Ammon's horn (tissue), 1 donor: ENCODE data around the gene HSPB8.
A peak's percentile ranks its signal among the peaks of the same experiment; 100 is the strongest.

Experiments used
- DNase-seq: peaks from one replicate; pipeline ENCODE4 v3.0.0-alpha.2; 2016; ENCODE audit warnings: low spot score

Gene HSPB8, protein sequence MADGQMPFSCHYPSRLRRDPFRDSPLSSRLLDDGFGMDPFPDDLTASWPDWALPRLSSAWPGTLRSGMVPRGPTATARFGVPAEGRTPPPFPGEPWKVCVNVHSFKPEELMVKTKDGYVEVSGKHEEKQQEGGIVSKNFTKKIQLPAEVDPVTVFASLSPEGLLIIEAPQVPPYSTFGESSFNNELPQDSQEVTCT

GRCh38 chr12:119178544-119179334 lies at the start of gene HSPB8:
Gene HSPB8 (plus strand): TSS chr12:119178931. CDS start chr12:119179313, 382 bp downstream.
- DNase-seq = peak; percentile 72

DNA sequence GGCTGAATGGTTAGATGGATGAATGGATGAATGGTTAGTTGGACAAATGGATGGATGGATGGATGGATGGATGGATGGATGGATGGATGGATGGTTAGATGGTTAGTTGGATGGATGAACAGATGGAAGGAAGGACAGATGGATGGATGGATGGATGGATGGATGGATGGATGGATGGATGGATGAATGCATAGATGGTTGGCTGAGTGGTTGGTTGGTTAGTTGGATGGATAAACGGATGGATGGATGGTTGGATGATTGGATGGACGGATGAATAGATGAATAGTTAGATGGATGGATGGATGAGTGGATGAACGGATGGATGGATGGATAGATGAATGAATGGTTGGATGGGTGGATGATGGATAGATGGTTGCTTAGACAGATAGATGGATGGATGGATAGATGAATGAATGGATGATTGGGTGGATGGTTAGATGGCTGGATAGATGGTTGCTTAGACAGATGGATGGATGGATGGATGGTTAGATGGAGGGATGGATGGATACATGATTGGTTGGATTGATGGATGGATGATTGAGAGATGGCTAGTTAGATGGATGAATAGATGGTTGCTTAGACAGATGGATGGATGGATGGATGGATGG lies 48.8 kb upstream of the HSPB8 start:
- DNase-seq = no peak

DNA sequence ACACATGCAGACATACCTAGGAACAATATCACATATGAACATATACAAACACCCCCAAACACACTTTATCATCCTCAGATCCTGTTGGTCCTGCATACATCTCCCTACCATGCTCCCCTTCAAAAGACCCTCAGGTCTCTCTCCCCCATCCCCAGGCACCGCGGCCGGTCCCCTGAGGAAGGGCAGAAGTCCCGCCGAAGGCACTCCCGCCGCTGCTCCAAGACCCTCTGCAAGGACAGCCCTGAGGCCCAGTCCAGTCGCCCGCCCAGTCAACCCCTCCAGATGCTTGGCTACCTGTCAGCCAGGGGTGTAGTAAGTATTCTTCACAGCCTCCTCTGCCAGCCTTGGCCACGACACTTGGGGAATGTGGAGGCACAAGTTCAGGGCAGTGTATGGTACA lies 48.2 kb upstream of the HSPB8 start:
- DNase-seq = no peak

DNA sequence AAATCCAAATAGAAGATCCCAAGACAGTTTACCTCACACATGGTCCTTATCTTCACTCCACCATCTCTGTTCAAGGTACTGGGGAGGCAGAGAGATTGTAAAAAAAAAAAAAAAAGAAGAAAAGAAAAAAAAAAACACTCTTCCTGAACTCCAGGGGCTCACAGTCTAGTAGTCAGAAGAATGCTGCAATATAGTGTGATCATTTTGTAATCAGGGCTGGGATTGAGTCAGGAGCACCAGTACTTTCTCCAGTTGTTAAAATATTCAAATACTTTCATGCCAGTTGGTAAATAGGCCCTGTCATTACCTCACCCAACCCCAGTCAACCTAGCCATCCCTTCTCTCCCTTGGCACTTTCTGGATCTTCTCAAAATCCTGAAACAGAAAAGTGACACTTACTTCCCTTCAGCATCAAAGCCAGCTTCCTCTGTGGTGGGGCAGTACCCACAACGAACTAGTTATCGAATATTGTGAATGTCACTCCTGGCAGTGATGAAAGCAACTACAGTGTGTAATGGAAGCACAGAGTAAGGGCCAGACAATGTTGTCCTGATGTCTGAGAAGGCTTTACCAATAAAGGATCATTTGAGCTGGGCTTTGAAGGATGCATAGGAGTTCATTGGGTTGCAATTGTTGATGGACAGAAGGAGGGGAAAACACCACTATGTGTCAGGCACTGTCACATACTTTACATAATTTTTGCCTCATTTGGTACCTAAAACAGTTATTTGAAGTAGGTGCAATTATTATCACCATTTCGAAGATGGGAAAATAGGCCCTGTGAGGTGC lies 44.3 kb upstream of the HSPB8 start:
- no peak for DNase-seq

DNA sequence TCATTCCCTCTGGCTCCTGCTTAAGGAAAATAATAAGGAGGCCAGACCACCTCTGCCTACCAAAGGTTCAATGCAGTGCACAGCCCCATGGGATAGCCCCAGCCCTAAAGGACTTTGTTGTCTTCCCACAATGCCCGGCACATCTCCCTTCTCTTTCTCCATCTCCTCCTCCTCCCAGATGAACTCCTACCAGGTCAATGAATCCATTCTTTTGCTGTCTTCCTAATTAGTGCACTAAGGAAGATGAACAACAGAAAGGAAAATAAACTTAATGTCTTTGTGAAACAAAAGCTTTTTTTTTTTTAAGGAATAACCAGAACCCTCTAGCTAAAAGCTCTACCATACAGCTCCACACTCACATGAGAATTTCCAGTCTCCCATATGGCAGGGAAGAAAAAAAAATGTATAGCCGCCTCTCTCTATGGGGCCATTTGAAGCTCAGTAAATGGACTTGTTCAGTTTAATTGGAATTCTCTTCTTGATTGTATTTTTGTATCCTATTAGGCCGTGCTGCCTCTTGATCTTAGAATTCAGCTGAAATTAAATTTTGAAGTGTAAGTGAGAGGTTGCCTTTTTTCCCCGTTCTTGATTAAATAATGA lies 41.8 kb upstream of the HSPB8 start:
- no peak for DNase-seq

GRCh38 chr12:119139448-119139847 lies 39.3 kb upstream of the HSPB8 start:
- DNase-seq = no peak

- DNase-seq = no peak
These were observed 33.4 kb upstream of the HSPB8 start for GRCh38 chr12:119145367-119145766.

DNA sequence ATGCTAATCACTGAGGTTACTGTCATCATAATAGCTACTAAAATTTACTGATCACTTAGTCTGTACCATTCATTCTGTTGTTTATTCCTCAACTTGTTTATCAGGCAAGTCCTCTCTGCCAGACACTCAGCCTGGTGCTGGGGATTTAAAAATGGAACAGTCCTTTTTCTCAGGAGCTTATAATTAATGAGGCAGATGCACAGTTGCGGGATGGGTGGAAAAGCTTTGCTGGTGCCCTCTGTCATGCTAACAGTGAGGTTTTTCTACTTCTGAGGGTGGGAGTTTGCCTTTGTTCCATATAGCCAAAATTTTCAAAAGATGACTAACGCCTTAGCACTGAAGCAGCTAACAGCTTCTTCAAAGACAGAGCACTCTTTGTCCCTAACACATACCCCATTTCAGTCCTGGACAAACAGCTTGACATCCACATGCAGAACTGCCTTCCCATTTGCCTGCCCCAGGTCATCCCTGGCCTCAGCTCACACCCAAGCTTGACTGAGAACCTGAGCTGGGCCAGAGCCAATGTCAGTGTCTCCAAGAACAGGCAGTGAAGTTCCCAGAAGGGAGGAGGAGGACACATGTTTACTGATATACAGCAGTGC lies 30.8 kb upstream of the HSPB8 start:
- DNase-seq = peak; percentile 11

GRCh38 chr12:119149270-119149669 lies 29.5 kb upstream of the HSPB8 start:
- DNase-seq = no peak

GRCh38 chr12:119151445-119152026 lies 27.2 kb upstream of the HSPB8 start:
- no peak for DNase-seq

GRCh38 chr12:119153477-119154434 lies 25.0 kb upstream of the HSPB8 start:
- DNase-seq = peak; percentile 46

DNA sequence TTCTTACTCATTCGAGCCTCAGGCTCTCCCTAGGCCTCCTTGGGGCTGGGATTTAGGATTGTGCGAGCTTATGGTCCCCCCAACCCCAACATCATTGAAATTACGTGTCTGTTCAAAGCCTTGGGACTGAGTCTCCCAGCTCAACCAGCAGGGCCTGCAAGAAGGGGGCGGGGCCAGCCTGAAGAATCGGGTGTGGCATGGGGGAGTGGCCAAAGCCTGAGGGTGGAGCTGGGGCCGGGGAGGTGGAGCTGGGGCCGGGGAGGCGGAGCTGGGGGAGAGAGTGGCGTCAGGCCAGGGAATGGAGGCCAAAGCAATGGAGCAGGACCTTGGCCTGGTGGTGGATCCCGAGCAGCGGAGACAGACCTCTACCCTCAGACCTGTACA lies 24.3 kb upstream of the HSPB8 start:
- DNase-seq = no peak

GRCh38 chr12:119156401-119157044 lies 22.2 kb upstream of the HSPB8 start:
- DNase-seq = no peak

DNA sequence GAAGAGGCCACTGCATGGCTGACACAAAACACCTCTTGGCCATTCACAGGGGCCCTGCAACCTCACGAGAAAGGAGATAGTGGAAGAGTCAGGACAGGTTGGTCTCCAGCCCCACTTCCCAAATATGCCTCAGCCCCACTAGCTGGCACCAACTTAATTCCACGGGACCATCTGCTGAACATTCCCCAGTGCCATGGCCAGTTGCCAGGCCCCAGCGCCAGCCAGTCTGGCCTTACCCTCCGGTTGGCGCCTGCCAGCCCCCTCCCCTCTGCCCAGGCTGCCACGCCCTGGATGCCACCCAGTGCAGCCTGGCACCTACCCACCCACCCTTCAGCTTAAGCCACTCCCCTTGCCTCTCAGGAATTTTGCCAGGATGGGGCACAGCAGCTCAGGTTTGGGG lies 21.2 kb upstream of the HSPB8 start:
- DNase-seq = no peak

DNA sequence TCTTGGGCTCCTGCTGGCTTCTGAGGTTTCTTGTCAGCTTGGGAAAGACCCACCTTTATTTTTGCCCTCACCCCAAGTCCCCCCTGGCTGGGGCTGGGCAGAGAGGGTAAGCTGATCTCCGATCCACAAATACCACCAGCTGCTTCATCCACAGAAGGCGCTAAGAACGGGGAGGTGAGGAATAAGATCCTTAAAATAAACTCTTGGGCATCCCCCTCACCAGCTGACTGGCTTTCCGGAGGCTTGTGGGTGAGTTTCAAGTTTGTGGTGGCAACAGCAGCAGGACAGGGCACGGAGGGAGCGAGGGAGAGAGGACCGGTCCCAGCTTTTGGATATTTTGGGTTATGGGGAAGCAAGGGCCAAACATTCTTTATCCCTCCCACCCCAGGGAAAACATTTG lies 20.8 kb upstream of the HSPB8 start:
- DNase-seq = no peak

- DNase-seq = no peak
These were observed 20.3 kb upstream of the HSPB8 start for GRCh38 chr12:119158402-119158801.

DNA sequence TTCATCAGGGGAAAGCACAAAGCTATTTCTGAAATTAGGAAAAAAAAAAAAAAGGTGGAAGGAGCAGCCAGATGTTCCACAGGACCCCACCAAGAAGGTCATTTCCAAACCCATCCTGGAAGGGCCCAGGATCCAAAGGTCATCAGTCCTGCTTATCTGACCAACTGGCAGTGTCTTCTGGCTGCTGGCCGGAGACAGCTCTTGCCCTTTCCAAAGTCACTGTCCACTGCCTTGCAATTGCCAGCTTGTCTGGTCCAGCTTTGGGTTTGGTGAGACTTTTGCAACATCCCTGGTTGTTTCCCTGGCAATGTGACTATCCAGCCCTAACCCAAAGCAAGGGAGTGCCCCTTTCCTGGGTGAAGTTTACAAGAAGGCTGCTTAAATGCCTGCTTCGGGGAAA lies 18.9 kb upstream of the HSPB8 start:
- no peak for DNase-seq

GRCh38 chr12:119167902-119168301 lies 10.8 kb upstream of the HSPB8 start:
- DNase-seq = no peak

DNA sequence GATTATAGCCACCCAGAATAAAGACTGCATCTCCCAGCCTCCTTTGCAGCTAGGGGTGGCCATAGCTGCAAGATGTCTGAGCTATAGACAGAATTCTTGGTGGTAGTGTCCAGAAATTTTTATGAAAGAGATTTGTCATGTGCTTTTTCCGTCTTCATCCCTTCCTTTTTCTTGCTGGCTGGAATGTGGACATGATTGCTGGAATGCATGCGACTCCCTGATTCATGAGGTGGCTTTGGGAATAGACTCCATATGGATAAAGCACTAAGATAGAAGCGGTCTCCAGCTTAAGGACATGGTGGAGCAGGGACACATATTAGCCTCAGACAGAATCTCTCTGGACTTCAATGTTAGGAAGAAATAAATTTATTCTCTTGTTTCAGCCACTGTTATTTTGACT lies 10.0 kb upstream of the HSPB8 start:
- DNase-seq = no peak

DNA sequence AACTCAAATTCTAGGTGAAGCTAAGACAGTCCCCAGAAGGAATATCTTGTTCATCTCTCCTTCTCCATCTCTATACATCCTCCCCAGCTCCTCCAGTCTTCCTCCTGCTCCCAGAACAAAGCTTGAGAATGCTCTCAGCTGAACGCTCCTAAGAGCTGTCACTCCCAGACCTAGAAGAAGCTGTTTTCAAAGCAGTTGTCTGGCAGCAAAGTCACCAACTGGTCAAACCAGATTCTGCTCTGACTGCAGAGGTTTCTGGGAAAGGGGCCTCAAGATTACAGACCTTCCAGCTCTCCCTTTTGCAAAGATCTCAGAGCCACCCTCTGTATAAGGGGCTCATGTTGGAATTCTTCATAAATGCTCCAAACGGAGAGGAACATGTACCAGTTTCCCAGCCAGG lies 9.6 kb upstream of the HSPB8 start:
- no peak for DNase-seq
